ENCODE data around the gene CD40LG.

- TF ChIP-seq EZH2 (IDR thresholded peaks at IDR 0.05; ENCODE audit: insufficient read depth, poor library complexity, severe bottlenecking) (no peak), EZH2phosphoT487 (IDR thresholded peaks at IDR 0.05; ENCODE audit: insufficient read depth, low read depth) (no peak)
These were observed 39.5 kb downstream of the CD40LG start for GRCh38 chrX:136687457-136687856.
